HG03175 (cell line): Measurements from ENCODE around the gene SRGAP3.

Experiments used
- ATAC-seq: cut with Tn5 transposase; IDR thresholded peaks from one replicate; pipeline ENCODE4 v1.9.1; 2021; ENCODE audit warnings: mild to moderate bottlenecking, moderate library complexity; ENCODE audit not compliant: unreplicated experiment

Gene SRGAP3

DNA sequence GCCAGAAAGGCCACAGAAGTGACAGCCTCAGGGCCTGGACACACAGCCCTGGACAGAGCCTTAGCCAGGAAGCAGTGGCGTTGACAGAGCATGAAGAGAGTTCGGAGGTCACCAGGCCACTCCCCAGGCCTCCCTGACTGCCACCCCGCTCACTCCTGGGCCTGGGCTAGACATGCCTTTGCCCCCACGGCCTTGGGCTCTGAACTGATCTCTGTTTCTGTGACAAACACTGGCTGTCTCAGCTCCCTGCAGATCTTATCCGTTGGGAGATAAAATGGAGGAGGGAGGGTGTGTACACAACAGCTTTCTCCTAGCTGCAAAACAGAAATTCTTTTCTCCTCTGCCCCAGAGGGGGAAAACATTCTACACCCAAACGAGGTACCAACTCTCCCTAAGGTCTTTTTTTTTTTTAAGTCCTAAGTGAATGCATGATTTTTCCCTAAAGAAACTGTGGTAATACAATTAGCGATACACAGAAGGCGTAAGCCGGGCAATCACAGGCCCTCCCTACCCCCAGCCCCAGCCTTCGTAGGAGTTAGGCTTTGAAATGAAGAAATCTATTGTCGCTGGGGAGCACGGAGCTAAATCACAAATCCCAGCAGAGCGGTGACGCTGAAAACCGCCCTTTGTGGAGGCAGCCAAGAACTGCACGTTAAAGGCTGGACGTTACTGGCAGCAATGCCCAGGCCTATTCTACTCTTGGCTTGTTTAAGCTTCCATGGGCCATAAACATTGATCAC is 45.0 kb downstream of the SRGAP3 start:
- no peak for ATAC-seq

DNA sequence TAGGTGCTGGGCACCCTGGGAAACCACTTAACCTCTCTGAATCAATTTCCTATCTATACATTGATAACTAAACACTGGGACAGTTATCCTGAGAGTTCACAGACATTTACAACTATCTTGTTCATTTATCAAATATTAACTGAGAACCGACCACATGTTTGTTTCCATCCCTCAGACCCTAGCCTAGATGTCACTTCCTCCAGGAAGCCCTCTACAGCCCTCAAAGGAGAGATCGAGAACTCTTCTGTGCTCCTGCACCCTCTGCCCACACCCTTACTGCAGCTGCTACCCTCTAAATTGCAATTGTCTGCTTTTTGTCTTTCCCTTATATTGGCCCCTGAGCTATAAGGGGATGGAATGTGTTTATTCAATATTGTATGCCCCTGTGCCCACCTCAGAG is 46.1 kb downstream of the SRGAP3 start:
- peak; percentile 52 for ATAC-seq

DNA sequence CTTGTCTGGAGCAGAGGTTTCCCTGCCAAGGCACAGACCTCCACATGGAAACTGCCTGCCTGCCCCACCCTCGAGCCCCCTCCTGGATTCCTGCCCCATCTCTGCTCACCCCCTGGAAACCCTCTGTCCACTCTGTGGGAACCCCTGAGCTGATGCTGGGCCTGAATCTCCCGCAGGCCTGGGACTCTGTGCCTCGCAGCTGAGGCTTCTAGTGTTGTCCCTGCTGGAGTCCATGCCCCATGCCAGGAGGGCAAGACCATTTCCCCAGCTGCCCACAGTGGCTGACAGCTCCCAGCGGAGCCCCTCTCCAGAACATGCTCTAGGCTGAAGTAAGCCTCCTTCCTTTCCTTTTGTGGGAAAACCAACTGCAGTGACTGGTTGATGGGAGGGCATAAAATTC is 46.9 kb downstream of the SRGAP3 start:
- no peak for ATAC-seq

DNA sequence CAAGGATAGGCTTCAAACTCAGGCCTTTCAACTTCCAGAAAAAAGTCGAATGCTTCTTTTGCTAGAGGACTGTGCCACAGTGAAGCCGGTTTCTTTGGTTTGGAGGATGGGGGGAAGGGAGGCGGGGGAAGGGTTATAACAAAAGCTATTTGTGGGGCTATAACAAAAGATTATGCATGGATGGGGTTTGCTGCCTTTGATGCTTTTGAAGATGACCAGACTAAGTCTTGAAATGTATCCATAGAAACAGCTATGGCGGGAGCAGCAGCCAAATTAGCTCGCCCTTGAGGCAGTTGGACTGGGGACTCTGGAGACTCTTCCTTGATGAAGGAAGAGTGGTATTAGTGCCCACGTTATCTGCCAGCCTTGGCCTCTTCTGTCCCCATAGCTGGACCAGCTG is 47.5 kb downstream of the SRGAP3 start:
- no peak for ATAC-seq

DNA sequence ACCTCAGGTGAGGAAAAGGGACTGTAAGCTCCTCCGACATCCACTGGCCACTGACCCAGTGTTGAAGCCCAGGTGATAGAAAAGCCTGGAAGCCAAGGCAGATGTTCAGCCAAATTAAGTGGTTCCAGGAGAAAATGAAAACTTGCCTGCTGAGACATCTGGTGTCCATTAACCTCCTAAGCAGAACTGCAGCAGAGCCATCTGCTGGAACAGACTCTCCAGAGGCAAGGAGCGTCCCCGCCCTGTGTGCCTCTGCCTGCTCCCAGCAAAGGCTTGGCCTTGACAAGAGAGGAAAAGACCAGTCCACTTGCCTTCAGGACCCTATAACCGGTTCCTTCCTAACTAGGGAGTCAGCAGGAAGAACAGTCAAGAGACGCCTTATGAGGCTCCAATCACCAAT is 48.2 kb downstream of the SRGAP3 start:
- no peak for ATAC-seq

DNA sequence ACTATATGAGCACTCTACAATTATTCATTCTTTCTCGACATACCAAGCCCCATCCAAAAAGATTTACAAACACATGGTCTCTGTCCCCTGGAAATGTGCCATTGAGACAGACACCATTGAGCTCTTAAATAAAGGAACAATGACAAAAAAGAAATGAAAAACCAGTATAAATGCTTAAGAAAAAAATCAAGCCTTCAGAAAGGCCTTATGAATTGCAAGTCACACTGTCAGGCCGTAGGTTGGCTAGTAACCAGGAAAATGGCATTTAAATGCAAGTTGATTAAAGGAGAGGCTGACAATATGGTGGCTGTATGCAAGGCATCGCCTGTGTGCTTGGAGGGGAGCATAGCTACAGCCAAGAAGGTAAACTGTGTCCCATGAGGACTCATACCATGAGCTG is 49.7 kb downstream of the SRGAP3 start:
- ATAC-seq: no peak

GRCh38 chr3:9198899-9199335 is 50.5 kb downstream of the SRGAP3 start:
- ATAC-seq: no peak

GRCh38 chr3:9198261-9198660 is 51.2 kb downstream of the SRGAP3 start:
- no peak for ATAC-seq

GRCh38 chr3:9196020-9196419 is 53.4 kb downstream of the SRGAP3 start:
- ATAC-seq: no peak

- ATAC-seq: no peak
These were observed 54.1 kb downstream of the SRGAP3 start for GRCh38 chr3:9195390-9195789.

GRCh38 chr3:9194509-9195184 is 54.8 kb downstream of the SRGAP3 start:
- ATAC-seq: no peak

- no peak for ATAC-seq
These were observed 55.7 kb downstream of the SRGAP3 start for GRCh38 chr3:9193633-9194195.

DNA sequence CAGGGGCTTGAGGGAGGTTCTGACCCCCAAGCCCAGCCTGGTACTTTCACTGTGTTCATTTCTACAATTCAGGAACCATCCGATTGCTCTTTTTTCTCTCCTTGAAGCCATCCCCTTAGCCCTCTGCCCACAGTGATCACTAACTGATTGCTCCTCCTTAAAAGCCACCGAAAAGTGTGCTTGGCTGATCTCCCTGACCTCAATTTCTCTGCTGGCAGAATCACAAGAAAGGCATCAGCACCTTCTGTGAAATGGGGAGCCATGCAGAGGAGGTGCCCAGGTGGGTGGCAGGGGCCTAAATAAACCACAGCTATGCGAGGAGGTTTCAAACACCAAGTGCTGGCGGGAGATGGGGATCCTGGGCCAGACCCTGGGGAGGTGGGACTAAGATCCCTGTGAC is 56.2 kb downstream of the SRGAP3 start:
- ATAC-seq: no peak

- no peak for ATAC-seq
These were observed 57.0 kb downstream of the SRGAP3 start for GRCh38 chr3:9192248-9193025.

- no peak for ATAC-seq
These were observed 59.2 kb downstream of the SRGAP3 start for GRCh38 chr3:9190276-9190675.

DNA sequence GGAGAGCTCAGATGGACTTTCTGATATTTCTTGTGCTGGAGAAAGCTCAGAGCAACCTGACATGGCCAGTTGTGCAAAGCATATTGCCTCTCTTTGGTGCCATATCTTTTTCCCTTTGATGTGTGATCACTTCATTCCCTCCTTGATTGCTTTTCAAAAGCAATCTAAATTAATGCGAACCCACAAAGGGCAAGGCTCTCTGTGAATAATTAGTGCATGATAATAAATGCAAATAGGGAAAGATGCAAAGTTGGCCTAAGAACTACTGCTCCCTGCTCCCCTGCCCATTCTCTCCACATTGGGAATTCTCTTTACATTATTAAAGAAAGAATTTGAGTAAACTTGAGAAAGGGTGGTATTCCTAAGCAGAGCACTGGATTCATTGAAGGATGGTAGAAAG is 60.9 kb downstream of the SRGAP3 start:
- no peak for ATAC-seq

GRCh38 chr3:9185701-9186100 is 63.7 kb downstream of the SRGAP3 start:
- no peak for ATAC-seq

DNA sequence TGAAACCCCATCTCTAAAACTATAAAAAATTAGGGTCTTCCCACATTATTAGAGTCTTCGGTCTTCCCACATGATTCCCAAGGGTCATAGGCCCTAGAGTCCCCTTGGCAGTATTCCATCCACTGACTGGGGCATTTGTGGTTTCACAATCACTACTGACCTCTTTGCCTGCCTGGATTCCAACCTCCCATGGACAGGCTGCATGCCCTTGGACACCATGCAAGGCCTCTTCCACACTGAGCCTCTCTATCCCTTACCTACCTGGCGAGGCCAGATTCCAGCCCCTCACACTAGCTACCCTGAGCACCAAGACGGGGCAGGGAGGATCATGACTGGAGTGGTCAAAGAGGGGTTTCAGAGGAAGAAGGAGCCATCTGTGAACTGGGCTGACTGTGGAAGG is 64.4 kb downstream of the SRGAP3 start:
- no peak for ATAC-seq

GRCh38 chr3:9184461-9184835 is 65.0 kb downstream of the SRGAP3 start:
- ATAC-seq: no peak

DNA sequence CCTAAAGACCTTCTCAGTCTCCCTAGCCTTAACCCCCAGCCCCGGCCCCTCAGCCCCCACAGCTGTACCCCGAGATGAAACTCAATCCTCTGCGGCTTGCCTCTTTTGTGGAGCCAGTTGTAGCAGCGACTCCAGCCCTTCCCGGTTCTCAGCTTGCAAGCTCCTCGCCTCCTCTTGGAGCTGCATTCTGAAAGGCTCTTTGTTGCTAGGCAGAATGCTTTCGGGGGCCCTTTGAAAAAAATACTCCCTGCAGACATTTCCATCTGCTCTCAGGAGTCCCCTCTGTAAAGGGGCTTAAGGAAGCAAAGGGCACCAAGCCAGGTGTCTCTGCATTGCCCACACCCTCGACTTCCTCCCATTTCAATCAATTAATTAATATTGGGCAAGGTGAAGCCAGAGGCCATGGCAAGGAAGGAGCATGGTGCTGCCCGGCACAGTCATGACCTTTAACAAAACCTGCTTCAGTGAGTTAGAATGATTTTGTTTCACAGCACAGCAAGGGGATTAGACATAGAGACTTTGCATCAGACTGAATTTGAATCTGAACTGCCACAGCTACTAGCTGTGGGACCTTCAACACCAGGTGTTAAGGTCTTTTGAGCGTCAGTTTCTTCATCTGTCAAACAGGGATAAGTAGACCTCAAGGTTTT is 65.5 kb downstream of the SRGAP3 start:
- no peak for ATAC-seq

GRCh38 chr3:9183011-9183410 is 66.4 kb downstream of the SRGAP3 start:
- ATAC-seq: no peak
